ENCODE data around the gene TMPRSS11D. TPM values are rescaled to one million over a fixed set of nuclear protein-coding genes. Genes with fewer than 3 reads are reported as not detected.

Gene TMPRSS11D
- 1 to 10 TPM in 1 of 4 donors, not detected in 3; 3.4 TPM for total RNA-seq

GRCh38 chr4:67883902-67884301, at the start of gene TMPRSS11D:
Gene TMPRSS11D (minus strand): TSS chr4:67884002. CDS start chr4:67883933, 69 bp downstream.
- in situ Hi-C loops (cut with MboI; ENCODE audit: low pct_ligation_motif_present in 1 of 4, low pct_unique_long_range_greater_than_20kb in 1 of 4, low sequenced_read_pairs in 3 of 4): no loop called here
- Histone ChIP-seq H3K9me3 (no peaks in the 10 kb centered on the region), H3K4me3 (no peak within 1 kb of the TSS), H3K4me1 (no peaks in the 10 kb centered on the region), H3K36me3 (no peaks in the 10 kb centered on the region), H3K27ac (no peak within 1 kb of the TSS), H3K27me3 (no peaks in the 10 kb centered on the region)
- no peak for DNase-seq
- WGBS, 2 donors (ENCODE audit: low coverage in 1 of 2): 67 to 92% methylated on average over 1 of the region's 1 CpG
- TF ChIP-seq POLR2AphosphoS5 (IDR thresholded peaks at IDR 0.05): no peak
- no peak for TF ChIP-seq POLR2A (IDR thresholded peaks at IDR 0.05)
- no peak for TF ChIP-seq CTCF (IDR thresholded peaks at IDR 0.05)
- TF ChIP-seq EP300 (IDR thresholded peaks at IDR 0.05; ENCODE audit: low read depth): no peak
- intact Hi-C loops (cut with DNase I; ENCODE audit: low total_unique reads): no loop called here

GRCh38 chr4:67933038-67933437, 49.2 kb upstream of the TMPRSS11D start:
- H3K27ac ChIP-seq: no peak overlapping the region
- TF ChIP-seq POLR2AphosphoS5 (IDR thresholded peaks at IDR 0.05) (no peak), EP300 (IDR thresholded peaks at IDR 0.05; ENCODE audit: low read depth) (no peak), POLR2A (IDR thresholded peaks at IDR 0.05) (no peak), CTCF (IDR thresholded peaks at IDR 0.05) (no peak)
- no peaks in the 10 kb centered on the region for H3K36me3 ChIP-seq
- intact Hi-C loops (cut with DNase I; ENCODE audit: low total_unique reads): no loop called here
- no peaks in the 10 kb centered on the region for H3K9me3 ChIP-seq
- no peak for DNase-seq
- no peaks in the 10 kb centered on the region for H3K4me1 ChIP-seq
- in situ Hi-C loops (cut with MboI; ENCODE audit: low pct_ligation_motif_present in 1 of 4, low pct_unique_long_range_greater_than_20kb in 1 of 4, low sequenced_read_pairs in 3 of 4): no loop called here
- no peaks in the 10 kb centered on the region for H3K27me3 ChIP-seq
- no peak overlapping the region for H3K4me3 ChIP-seq
- WGBS, 2 donors (ENCODE audit: low coverage in 1 of 2): 77 to 88% methylated on average over 5 of the region's 5 CpGs

- no peak for DNase-seq
- Histone ChIP-seq H3K4me3 (no peak overlapping the region), H3K4me1 (no peaks in the 10 kb centered on the region), H3K9me3 (no peaks in the 10 kb centered on the region), H3K27ac (no peak overlapping the region), H3K27me3 (no peaks in the 10 kb centered on the region), H3K36me3 (no peaks in the 10 kb centered on the region)
- in situ Hi-C loops (cut with MboI; ENCODE audit: low pct_ligation_motif_present in 1 of 4, low pct_unique_long_range_greater_than_20kb in 1 of 4, low sequenced_read_pairs in 3 of 4): no loop called here
- 67 to 71% methylated on average over 3 of the region's 3 CpGs for WGBS, 2 donors (ENCODE audit: low coverage in 1 of 2)
- no peak for TF ChIP-seq POLR2AphosphoS5 (IDR thresholded peaks at IDR 0.05)
- no peak for TF ChIP-seq CTCF (IDR thresholded peaks at IDR 0.05)
- TF ChIP-seq POLR2A (IDR thresholded peaks at IDR 0.05): no peak
- no peak for TF ChIP-seq EP300 (IDR thresholded peaks at IDR 0.05; ENCODE audit: low read depth)
- intact Hi-C loops (cut with DNase I; ENCODE audit: low total_unique reads): no loop called here
Observed at GRCh38 chr4:67931256-67931655, 47.5 kb upstream of the TMPRSS11D start.

- TF ChIP-seq EP300 (IDR thresholded peaks at IDR 0.05; ENCODE audit: low read depth) (no peak), POLR2A (IDR thresholded peaks at IDR 0.05) (no peak), POLR2AphosphoS5 (IDR thresholded peaks at IDR 0.05) (no peak), CTCF (IDR thresholded peaks at IDR 0.05) (no peak)
- Histone ChIP-seq H3K27me3 (no peaks in the 10 kb centered on the region), H3K4me3 (no peak overlapping the region), H3K27ac (no peak overlapping the region), H3K4me1 (no peaks in the 10 kb centered on the region), H3K9me3 (no peaks in the 10 kb centered on the region), H3K36me3 (no peaks in the 10 kb centered on the region)
- DNase-seq: no peak
- in situ Hi-C loops (cut with MboI; ENCODE audit: low pct_ligation_motif_present in 1 of 4, low pct_unique_long_range_greater_than_20kb in 1 of 4, low sequenced_read_pairs in 3 of 4) (no loop called here), intact Hi-C loops (cut with DNase I; ENCODE audit: low total_unique reads) (no loop called here)
- 66 to 75% methylated on average over 3 of the region's 3 CpGs for WGBS, 2 donors (ENCODE audit: low coverage in 1 of 2)
Observed at GRCh38 chr4:67929426-67929825, 45.6 kb upstream of the TMPRSS11D start.

All from transverse colon (tissue), 4 donors.